Activated T-helper 2 cell treated with anti-CD3 and anti-CD28 coated beads, Interferon-gamma antibody, Interleukin-2, Interleukin-4, amounts not matched to agents 10 μg/mL and 5 μg/mL and 100 μg/mL, durations not matched to agents 14 hours and 24 hours and 36 hours (primary cell): ENCODE measurements around the gene MESP2. TPM values are rescaled to one million over a fixed set of nuclear protein-coding genes. Genes with fewer than 3 reads are reported as not detected.

Experiments
- DNase-seq: peaks from one replicate; pipeline ENCODE4 v3.0.0; 2021; ENCODE audit warnings: low spot score
- H3K27ac Mint-ChIP-seq: one replicate; pipeline ENCODE4 v1.8.0; 2021; ENCODE audit warnings: mixed read lengths
- H3K27me3 Mint-ChIP-seq: one replicate; pipeline ENCODE4 v1.8.0; 2021; ENCODE audit warnings: low read depth, mixed read lengths
- H3K36me3 Mint-ChIP-seq: one replicate; pipeline ENCODE4 v1.8.0; 2021; ENCODE audit warnings: low read depth, mixed read lengths
- H3K4me1 Mint-ChIP-seq: one replicate; pipeline ENCODE4 v1.8.0; 2021; ENCODE audit warnings: low read depth, mixed read lengths
- H3K4me3 Mint-ChIP-seq: one replicate; pipeline ENCODE4 v1.8.0; 2021; ENCODE audit warnings: low read depth, mild to moderate bottlenecking, moderate library complexity, mixed read lengths
- H3K9me3 Mint-ChIP-seq: one replicate; pipeline ENCODE4 v1.8.0; 2021; ENCODE audit warnings: mixed read lengths
- intact Hi-C: fragments of 100-400 bp; cut with micrococcal nuclease; formaldehyde crosslinking; loops from one replicate; pipeline ENCODE4 v1.15.1; 2023
- total RNA-seq: library from RNA; stranded (reverse); gene quantifications from 2 replicates; pipeline ENCODE4 v1.2.3, GENCODE V29; 2022

Gene MESP2, protein sequence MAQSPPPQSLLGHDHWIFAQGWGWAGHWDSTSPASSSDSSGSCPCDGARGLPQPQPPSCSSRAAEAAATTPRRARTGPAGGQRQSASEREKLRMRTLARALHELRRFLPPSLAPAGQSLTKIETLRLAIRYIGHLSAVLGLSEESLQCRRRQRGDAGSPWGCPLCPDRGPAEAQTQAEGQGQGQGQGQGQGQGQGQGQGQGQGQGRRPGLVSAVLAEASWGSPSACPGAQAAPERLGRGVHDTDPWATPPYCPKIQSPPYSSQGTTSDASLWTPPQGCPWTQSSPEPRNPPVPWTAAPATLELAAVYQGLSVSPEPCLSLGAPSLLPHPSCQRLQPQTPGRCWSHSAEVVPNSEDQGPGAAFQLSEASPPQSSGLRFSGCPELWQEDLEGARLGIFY
- 0.39 and 0.41 TPM in 2 replicates for total RNA-seq

DNA sequence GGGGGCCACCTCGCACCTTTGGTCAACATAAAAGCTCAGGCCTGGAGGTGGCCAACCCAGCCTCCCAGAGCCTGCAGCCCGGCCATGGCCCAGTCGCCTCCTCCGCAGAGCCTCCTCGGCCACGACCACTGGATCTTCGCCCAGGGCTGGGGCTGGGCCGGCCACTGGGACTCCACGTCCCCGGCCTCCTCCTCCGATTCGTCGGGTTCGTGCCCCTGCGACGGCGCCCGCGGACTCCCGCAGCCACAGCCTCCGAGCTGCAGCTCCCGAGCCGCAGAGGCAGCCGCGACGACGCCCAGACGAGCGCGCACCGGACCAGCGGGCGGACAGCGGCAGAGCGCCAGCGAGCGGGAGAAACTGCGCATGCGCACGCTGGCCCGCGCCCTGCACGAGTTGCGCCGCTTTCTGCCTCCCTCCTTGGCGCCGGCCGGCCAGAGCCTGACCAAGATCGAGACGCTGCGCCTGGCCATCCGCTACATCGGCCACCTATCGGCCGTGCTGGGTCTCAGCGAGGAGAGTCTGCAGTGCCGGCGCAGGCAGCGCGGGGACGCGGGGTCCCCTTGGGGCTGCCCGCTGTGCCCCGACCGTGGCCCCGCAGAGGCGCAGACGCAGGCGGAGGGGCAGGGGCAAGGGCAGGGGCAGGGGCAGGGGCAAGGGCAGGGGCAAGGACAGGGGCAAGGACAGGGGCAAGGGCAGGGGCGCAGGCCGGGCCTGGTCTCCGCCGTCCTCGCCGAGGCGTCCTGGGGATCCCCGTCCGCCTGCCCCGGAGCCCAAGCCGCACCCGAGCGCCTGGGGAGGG, at the start of gene MESP2:
Gene MESP2, plus strand, starts transcription at position 59 of the 799 bp plus-strand sequence. Its CDS starts 26 bp downstream, at position 85.
- Mint-ChIP-seq H3K27ac (no peak within 1 kb of the TSS), H3K4me1 (peaks cover 8% of the 10 kb centered on the region), H3K36me3 (no peaks in the 10 kb centered on the region), H3K9me3 (no peaks in the 10 kb centered on the region), H3K27me3 (peaks cover 21% of the 10 kb centered on the region), H3K4me3 (peak within 1 kb of the TSS; percentile 61)
- peak; percentile 55 for DNase-seq
- intact Hi-C loops: no loop called here

GRCh38 chr15:89728254-89728653, 47.9 kb upstream of the MESP2 start:
- Mint-ChIP-seq H3K9me3 (peaks cover 3% of the 10 kb centered on the region), H3K4me1 (no peaks in the 10 kb centered on the region), H3K36me3 (no peaks in the 10 kb centered on the region), H3K27me3 (peaks cover 6% of the 10 kb centered on the region), H3K4me3 (no peak overlapping the region), H3K27ac (no peak overlapping the region)
- intact Hi-C loops: no loop called here
- no peak for DNase-seq

DNA sequence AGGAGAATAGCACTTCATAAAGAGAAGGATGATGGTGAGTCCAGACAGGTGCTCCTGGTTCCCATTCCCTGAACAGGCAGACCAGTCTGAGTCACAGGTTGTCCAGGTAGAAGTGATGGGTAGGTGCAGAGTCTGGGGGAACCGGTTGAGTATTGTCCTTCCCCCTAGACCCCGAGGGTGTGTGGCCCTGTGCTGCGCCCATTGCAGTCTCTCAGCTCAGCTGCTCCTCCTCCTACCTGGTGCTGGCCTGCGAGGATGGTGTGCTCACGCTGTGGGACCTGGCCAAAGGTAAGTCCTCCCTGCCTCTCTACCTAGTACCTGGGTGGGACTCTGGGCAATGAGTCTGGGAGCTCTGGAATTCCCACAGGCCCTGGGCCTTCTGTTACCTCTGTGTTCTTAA, 44.9 kb upstream of the MESP2 start:
- H3K4me3 Mint-ChIP-seq: no peak overlapping the region
- no peak for DNase-seq
- H3K36me3 Mint-ChIP-seq: no peaks in the 10 kb centered on the region
- H3K27me3 Mint-ChIP-seq: peaks cover 18% of the 10 kb centered on the region
- H3K4me1 Mint-ChIP-seq: no peaks in the 10 kb centered on the region
- H3K27ac Mint-ChIP-seq: no peak overlapping the region
- no peaks in the 10 kb centered on the region for H3K9me3 Mint-ChIP-seq
- intact Hi-C loops: no loop called here

GRCh38 chr15:89732451-89733172, 43.5 kb upstream of the MESP2 start:
- intact Hi-C loops: no loop called here

DNA sequence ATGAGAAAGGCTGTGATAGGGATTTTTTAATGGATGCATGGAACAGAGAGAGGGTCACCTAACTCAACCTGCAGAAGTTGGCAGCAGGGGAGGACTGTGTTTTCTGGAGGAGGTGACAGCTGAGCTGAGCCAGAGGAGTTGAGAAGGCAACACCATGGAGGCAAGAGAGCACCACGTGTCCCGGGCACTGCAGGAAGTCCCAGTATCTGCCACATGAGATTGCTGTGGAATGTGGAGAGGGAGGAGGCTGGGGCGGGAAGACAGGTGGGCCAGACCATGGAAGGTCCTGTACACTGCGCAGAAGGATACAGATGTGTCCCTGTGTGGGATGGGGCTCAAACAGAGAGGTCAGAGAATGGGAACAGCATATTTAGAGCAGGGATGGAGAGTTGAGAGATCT, 40.4 kb upstream of the MESP2 start:
- peaks cover 2% of the 10 kb centered on the region for H3K4me1 Mint-ChIP-seq
- intact Hi-C loops: no loop called here
- H3K27me3 Mint-ChIP-seq: peaks cover 16% of the 10 kb centered on the region
- no peaks in the 10 kb centered on the region for H3K36me3 Mint-ChIP-seq
- H3K27ac Mint-ChIP-seq: no peak overlapping the region
- H3K4me3 Mint-ChIP-seq: no peak overlapping the region
- DNase-seq: no peak
- no peaks in the 10 kb centered on the region for H3K9me3 Mint-ChIP-seq

More at GRCh38 chr15:89732451-89733172, 43.5 kb upstream of the MESP2 start:
- no peak for DNase-seq
- no peaks in the 10 kb centered on the region for H3K4me1 Mint-ChIP-seq
- peaks cover 16% of the 10 kb centered on the region for H3K27me3 Mint-ChIP-seq
- H3K9me3 Mint-ChIP-seq: no peaks in the 10 kb centered on the region
- no peak overlapping the region for H3K4me3 Mint-ChIP-seq
- H3K36me3 Mint-ChIP-seq: no peaks in the 10 kb centered on the region
- no peak overlapping the region for H3K27ac Mint-ChIP-seq

GRCh38 chr15:89740137-89740536, 36.0 kb upstream of the MESP2 start:
- DNase-seq: peak; percentile 56
- H3K27me3 Mint-ChIP-seq: peaks cover 6% of the 10 kb centered on the region
- peaks cover 2% of the 10 kb centered on the region for H3K4me1 Mint-ChIP-seq
- no peak overlapping the region for H3K4me3 Mint-ChIP-seq
- no peak overlapping the region for H3K27ac Mint-ChIP-seq
- intact Hi-C loops: loop anchor here (2.0 to 5.0 kb wide), 2 partner anchors 135 to 332 kb away; no protein-coding TSS in a partner anchor
- H3K9me3 Mint-ChIP-seq: no peaks in the 10 kb centered on the region
- H3K36me3 Mint-ChIP-seq: no peaks in the 10 kb centered on the region

DNA sequence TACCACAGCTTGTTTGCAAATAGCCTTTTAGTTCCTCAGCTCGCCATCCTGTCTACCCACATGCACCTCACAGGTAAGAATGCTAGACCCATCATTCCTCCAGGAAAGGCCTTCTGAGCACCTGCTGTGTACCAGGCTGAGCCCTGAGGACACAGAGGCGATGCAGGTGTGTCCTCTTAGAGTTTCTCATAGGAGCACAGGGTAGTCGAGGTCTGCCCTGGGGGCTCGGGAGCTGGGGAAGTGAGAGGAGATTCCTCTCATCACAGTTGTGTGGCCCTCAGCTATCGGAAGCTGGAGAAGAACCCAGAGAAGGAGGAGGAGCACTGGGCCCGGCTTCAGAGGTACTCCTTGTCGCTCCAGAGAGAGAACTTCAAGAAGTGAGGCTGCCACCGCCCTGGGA, 33.1 kb upstream of the MESP2 start:
- Mint-ChIP-seq H3K27ac (no peak overlapping the region), H3K4me1 (peaks cover 2% of the 10 kb centered on the region), H3K9me3 (no peaks in the 10 kb centered on the region), H3K36me3 (no peaks in the 10 kb centered on the region), H3K4me3 (no peak overlapping the region), H3K27me3 (peaks cover 1% of the 10 kb centered on the region)
- intact Hi-C loops: loop anchor here (5.0 kb wide), 1 partner anchor 329 kb away; no protein-coding TSS in a partner anchor
- DNase-seq: no peak

DNA sequence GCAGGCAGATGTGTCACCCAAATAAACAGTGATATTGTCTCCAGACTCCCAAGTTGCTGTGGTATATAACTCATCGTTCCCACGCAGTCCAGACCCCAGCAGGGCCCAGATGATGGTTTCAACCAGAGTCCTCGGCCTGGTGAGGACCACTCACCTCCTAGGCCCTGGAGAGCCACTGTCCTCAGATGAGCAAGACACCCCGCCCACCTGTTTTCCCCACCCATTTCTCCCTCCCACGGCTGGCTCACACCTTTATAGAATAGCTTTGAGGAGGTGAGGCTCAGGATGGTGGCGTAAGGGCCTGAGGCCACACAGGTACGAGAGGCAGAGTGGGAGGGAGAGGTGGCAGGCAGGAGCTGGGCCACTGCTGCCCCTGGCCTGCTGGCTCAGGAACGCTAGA, 32.5 kb upstream of the MESP2 start:
- no peak for DNase-seq
- Mint-ChIP-seq H3K27me3 (peaks cover 5% of the 10 kb centered on the region), H3K4me1 (peaks cover 2% of the 10 kb centered on the region), H3K9me3 (no peaks in the 10 kb centered on the region), H3K36me3 (no peaks in the 10 kb centered on the region), H3K4me3 (no peak overlapping the region), H3K27ac (no peak overlapping the region)
- intact Hi-C loops: loop anchor here (5.0 kb wide), 1 partner anchor 329 kb away; no protein-coding TSS in a partner anchor

DNA sequence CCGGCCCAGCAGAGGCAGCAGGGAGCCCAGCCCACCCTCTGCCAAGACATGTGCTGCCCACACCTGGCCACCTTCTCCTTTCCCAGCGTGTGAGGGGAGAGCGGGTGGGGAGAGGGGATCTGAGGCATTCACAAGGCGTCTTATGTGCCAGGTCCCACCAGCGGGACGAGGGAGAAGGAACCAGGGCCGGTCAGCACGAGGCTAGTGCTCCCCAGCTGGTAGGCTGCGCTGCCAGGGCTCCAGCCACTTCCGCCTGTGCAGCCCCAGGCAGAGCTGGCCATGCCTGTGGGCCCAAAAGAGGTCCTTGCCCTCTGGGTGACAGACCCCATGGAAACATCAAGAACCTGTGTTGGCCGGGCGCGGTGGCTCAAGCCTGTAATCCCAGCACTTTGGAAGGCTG, 31.0 kb upstream of the MESP2 start:
- Mint-ChIP-seq H3K4me1 (peaks cover 4% of the 10 kb centered on the region), H3K9me3 (no peaks in the 10 kb centered on the region), H3K27ac (no peak overlapping the region), H3K27me3 (peaks cover 17% of the 10 kb centered on the region), H3K36me3 (no peaks in the 10 kb centered on the region), H3K4me3 (no peak overlapping the region)
- DNase-seq: no peak
- intact Hi-C loops: no loop called here

- H3K9me3 Mint-ChIP-seq: no peaks in the 10 kb centered on the region
- peaks cover 3% of the 10 kb centered on the region for H3K4me1 Mint-ChIP-seq
- intact Hi-C loops: no loop called here
- H3K4me3 Mint-ChIP-seq: no peak overlapping the region
- DNase-seq: no peak
- no peaks in the 10 kb centered on the region for H3K36me3 Mint-ChIP-seq
- H3K27ac Mint-ChIP-seq: no peak overlapping the region
- H3K27me3 Mint-ChIP-seq: peaks cover 17% of the 10 kb centered on the region
Observed at GRCh38 chr15:89745768-89746167, 30.4 kb upstream of the MESP2 start.

- Mint-ChIP-seq H3K4me1 (peaks cover 3% of the 10 kb centered on the region), H3K36me3 (no peaks in the 10 kb centered on the region), H3K27ac (no peak overlapping the region), H3K27me3 (peaks cover 17% of the 10 kb centered on the region), H3K4me3 (no peak overlapping the region), H3K9me3 (no peaks in the 10 kb centered on the region)
- intact Hi-C loops: no loop called here
- no peak for DNase-seq
Observed at GRCh38 chr15:89746386-89746780, 29.7 kb upstream of the MESP2 start.

- Mint-ChIP-seq H3K27ac (no peak overlapping the region), H3K27me3 (peaks cover 24% of the 10 kb centered on the region), H3K4me3 (peak overlapping the region; percentile 1), H3K36me3 (no peaks in the 10 kb centered on the region), H3K9me3 (no peaks in the 10 kb centered on the region), H3K4me1 (peaks cover 3% of the 10 kb centered on the region)
- intact Hi-C loops: no loop called here
- no peak for DNase-seq
Observed at GRCh38 chr15:89747708-89748682, 28.1 kb upstream of the MESP2 start.
